H1 (cell line): Measurements from ENCODE around the gene KATNAL2. TPM values are rescaled to one million over a fixed set of nuclear protein-coding genes. Genes with fewer than 3 reads are reported as not detected.

ENCODE experiments used
- BACH1 ChIP-seq: IDR thresholded peaks from 2 replicates; pipeline ENCODE4 v1.6.1; 2012; ENCODE audit warnings: low read length, improper control_type of control experiment
- CREB1 ChIP-seq: IDR thresholded peaks from 2 replicates; pipeline ENCODE4 v1.6.1; 2012; ENCODE audit warnings: inconsistent platforms
- EP300 ChIP-seq, 2 experiments: IDR thresholded peaks; 1 replicate in 1 of 2; 2 replicates in 1 of 2; pipeline ENCODE4 v1.6.1; 2011 to 2012; ENCODE audit warnings: low read depth in 2 of 2, low read length in 2 of 2, mild to moderate bottlenecking in 2 of 2, borderline replicate concordance in 1 of 2, inconsistent platforms in 1 of 2, moderate library complexity in 1 of 2
- FOSL1 ChIP-seq: IDR thresholded peaks from 2 replicates; pipeline ENCODE4 v1.6.1; 2011; ENCODE audit warnings: mild to moderate bottlenecking, low read depth, low read length, moderate library complexity; ENCODE audit not compliant: insufficient read depth
- GTF2F1 ChIP-seq: IDR thresholded peaks from 2 replicates; pipeline ENCODE4 v1.6.1; 2012; ENCODE audit warnings: low read depth, low read length, improper control_type of control experiment, borderline replicate concordance
- RBBP5 ChIP-seq: IDR thresholded peaks from 2 replicates; pipeline ENCODE4 v1.7.1; 2012; ENCODE audit warnings: low read depth, mild to moderate bottlenecking, inconsistent platforms, low read length, moderate library complexity, borderline replicate concordance
- SAP30 ChIP-seq: fragments of 300-600 bp; sonication (generic); IDR thresholded peaks from 2 replicates; pipeline ENCODE4 v1.7.1; 2012; ENCODE audit warnings: low read length, moderate library complexity, mild to moderate bottlenecking, inconsistent platforms; ENCODE audit not compliant: insufficient read depth, insufficient replicate concordance
- SIN3A ChIP-seq, 2 experiments: IDR thresholded peaks in 1 of 2; conservative IDR thresholded peaks in 1 of 2; 2 replicates each; pipeline ENCODE4 v1.6.1; 2011 to 2012; ENCODE audit warnings: low read length in 2 of 2, improper control_type of control experiment in 1 of 2, low read depth in 1 of 2, mild to moderate bottlenecking in 1 of 2
- SUZ12 ChIP-seq: fragments of 200-600 bp; sonication (generic); IDR thresholded peaks from 2 replicates; pipeline ENCODE4 v1.6.1; 2012; ENCODE audit warnings: mild to moderate bottlenecking, inconsistent platforms, low read length, moderate library complexity, mixed read lengths
- TBP ChIP-seq: IDR thresholded peaks from 2 replicates; pipeline ENCODE4 v1.6.1; 2011; ENCODE audit warnings: low read depth, low read length, improper control_type of control experiment
- polyA plus RNA-seq, 7 experiments: library from polyadenylated mRNA; depleted of rRNA in 3 of 7; stranded (reverse) in 5 of 7; unstranded in 2 of 7; fragments of >200 nt in 5 of 7; fragments of 200-250 nt in 2 of 7; gene quantifications; 1 replicate in 5 of 7; 2 replicates in 1 of 7; 4 replicates in 1 of 7; pipeline versions ENCODE4 v1.2.1 to v1.2.3, GENCODE V29; 2011 to 2013; ENCODE audit warnings: missing spikeins in 2 of 7, mixed read lengths in 2 of 7
- total RNA-seq: library from RNA; stranded (reverse); fragmentation: NEBNext Ultra II Directional; extraction: Animal tissue kit (Norgen Biotek cat#: 25700); gene quantifications from 2 replicates; pipeline ENCODE4 v1.2.1, GENCODE V29; 2021
- TF ChIP-seq, protein P1 (sequence below): IDR thresholded peaks from 2 replicates; pipeline ENCODE4 v1.6.1; 2012; ENCODE audit warnings: inconsistent platforms

KATNAL2 gene
- total and polyA plus RNA-seq, 2 of the 8 experiments (the other 6 are each of a cell fraction or from before 2014, with no cell fraction given): 10.0 to 15.2 TPM

GRCh38 chr18:47075098-47075883 lies 157.9 kb downstream of the KATNAL2 start (continued):
- TF ChIP-seq EP300 (IDR thresholded peaks at IDR 0.05; ENCODE audit: borderline replicate concordance in 1 of 2, low read depth in 2 of 2, low read length in 2 of 2): no peak
- no peak for TF ChIP-seq RBBP5
- no peak for TF ChIP-seq SUZ12
- no peak for TF ChIP-seq GTF2F1
- TF ChIP-seq SAP30: no peak
- no peak for TF ChIP-seq CREB1
- no peak for TF ChIP-seq FOSL1
- TF ChIP-seq, protein P1, sequence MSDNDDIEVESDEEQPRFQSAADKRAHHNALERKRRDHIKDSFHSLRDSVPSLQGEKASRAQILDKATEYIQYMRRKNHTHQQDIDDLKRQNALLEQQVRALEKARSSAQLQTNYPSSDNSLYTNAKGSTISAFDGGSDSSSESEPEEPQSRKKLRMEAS: no peak
- no peak for TF ChIP-seq SIN3A (conservative IDR thresholded peaks at IDR 0.05 in 1 of 2, IDR thresholded peaks at IDR 0.05 in 1 of 2; ENCODE audit: low read depth in 1 of 2, low read length in 2 of 2)
- TF ChIP-seq BACH1: no peak
- no peak for TF ChIP-seq TBP
